ENCODE measurements around the gene COPE.
"Not testable (repeated sequence)": the region's sequence is repeated elsewhere in the genome, so short reads cannot be mapped to it uniquely, and the experiment has no call there.

The COPE gene

DNA sequence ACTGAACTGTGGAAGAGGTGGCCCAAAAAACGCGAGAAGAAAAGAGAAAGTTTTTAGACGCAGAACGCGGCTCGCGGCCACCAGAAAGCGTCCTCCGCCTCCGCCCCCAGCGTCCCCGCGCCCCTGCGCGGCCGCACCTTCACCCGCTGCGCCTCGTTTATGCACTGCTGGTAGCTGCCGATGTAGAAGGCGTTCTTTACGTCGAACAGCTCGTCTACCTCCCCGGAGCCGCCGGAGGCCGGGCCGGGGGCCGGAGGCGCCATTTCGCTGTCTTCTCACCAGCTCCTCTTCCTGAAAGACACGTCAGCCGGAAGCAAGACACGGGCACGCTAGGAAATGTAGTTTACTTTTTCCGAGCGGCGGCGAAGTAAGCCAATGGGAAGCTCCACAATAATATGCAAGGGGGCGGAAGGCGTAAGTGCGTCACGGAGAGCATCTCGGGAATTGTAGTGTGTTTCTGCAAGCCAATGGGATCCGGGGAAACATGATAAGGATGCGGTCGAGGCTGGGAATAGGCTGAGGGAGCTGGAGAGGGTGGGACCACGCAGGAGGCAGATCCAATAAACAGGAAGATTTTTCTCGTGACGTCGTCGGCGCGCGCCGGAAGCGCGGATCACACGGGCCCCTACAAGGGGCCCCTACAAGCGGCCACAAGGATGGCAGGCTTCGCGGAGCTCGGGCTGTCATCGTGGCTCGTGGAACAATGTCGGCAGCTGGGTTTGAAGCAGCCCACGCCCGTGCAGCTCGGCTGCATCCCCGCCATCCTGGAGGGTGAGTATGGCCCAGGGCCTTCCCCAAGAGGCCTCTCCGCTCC is at the start of gene COPE, which contains the start of gene DDX49:
Gene COPE (minus strand): TSS at position 302 of the 814 bp plus-strand sequence. CDS start 39 bp downstream, at position 263.
Gene DDX49 (plus strand): TSS at position 630 of the 814 bp plus-strand sequence. CDS start 27 bp downstream, at position 657.
- Mint-ChIP-seq H3K4me3 (peak within 1 kb of the TSS; percentile 88 to 93), H3K9me3 (no peaks in the 10 kb centered on the region), H3K27me3 (no peaks in the 10 kb centered on the region), H3K27ac (peak within 1 kb of the TSS; percentile 96), H3K4me1 (peaks cover 19 to 45% of the 10 kb centered on the region in 2 donors), H3K36me3 (peaks cover 28 to 43% of the 10 kb centered on the region in 2 donors)
- ATAC-seq (replicated peaks) (peak; percentile 92 to 93), DNase-seq (peak; percentile 98)

DNA sequence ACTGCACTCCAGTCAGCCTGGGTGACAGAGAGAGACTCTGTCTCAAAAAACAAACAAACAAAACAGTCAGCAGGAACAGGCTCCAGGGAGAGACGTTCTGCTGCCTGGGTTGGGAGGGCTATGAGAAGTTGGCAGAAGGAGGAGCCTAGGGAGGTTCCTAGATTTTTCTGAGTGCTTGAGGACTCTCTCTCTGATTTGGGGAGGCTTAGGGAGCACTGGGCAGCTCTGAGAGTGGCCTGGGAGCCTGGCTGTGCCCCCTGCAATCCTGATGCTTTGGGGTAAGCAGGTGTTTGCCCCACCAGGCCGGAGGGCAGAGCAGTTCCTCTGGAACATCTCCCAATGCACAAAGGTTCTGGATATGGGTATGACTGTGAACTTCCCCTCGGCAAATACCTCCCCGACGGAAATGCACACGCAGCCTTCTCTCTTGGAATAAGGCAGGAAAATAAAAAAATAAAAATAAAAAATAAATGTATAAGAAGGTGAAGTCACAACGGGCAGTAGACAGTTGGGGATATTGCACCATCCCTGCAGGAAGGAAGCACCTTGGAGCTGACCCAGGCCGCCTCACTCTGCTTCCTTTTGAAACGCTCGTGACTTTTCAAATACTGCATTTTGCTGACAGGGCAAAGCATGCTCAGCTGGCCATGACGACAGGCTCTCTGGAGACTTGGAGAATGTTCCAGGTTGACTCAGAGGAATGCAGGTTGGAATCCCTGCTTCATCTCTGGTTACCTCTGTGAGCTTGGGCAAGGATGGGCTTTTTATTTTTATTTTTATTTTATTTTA is 48.4 kb upstream of the COPE start:
- Mint-ChIP-seq H3K27ac (no peak overlapping the region), H3K27me3 (peaks cover 8 to 19% of the 10 kb centered on the region in 2 donors), H3K36me3 (no peaks in the 10 kb centered on the region), H3K4me3 (no peak overlapping the region), H3K4me1 (no peaks in the 10 kb centered on the region), H3K9me3 (no peaks in the 10 kb centered on the region)
- DNase-seq (no peak), ATAC-seq (replicated peaks) (no peak)

DNA sequence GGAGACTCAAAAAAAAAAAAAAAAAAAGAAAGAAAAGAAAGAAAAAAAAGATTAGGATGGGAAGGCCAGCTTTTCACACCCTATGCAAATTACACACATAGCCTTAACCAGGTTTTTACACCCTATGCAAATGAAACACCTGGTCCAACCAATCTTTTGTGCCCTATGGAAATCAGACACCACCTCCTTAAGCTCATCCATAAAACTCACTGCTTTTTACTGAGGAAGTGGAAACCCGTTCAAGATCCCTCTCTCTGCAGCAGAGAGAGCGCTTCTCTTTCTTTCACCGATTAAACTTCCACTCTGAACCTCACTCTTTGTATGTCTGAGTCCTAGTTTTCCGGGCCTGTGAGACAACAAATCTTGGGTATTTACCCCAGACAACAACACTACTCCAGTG is 47.1 kb upstream of the COPE start:
- Mint-ChIP-seq H3K36me3 (no peaks in the 10 kb centered on the region), H3K27me3 (peaks cover 19 to 32% of the 10 kb centered on the region in 2 donors), H3K27ac (no peak overlapping the region), H3K9me3 (no peaks in the 10 kb centered on the region), H3K4me1 (peaks cover 4 to 10% of the 10 kb centered on the region in 2 donors), H3K4me3 (no peak overlapping the region)
- DNase-seq (no peak), ATAC-seq (replicated peaks) (no peak)

DNA sequence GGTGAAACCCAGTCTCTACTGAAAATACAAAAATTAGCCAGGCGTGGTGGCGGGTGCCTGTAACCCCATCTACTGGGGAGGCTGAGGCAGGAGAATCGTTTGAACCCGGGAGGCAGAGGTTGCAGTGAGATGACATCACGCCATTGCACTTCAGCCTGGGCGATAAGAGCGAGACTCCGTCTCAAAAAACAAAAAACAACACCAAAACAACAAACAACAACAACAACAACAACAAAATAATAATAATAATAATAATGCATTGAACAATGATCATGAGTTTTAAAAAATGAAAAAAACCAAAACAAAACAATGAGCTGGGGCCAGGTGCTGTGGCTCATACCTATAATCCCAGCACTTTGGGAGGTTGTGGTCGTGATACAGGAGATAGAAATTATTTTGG is 44.9 kb upstream of the COPE start:
- Mint-ChIP-seq H3K27me3 (peaks cover 17 to 35% of the 10 kb centered on the region in 2 donors), H3K4me3 (no peak overlapping the region), H3K4me1 (peaks cover 5 to 12% of the 10 kb centered on the region in 2 donors), H3K36me3 (no peaks in the 10 kb centered on the region), H3K27ac (no peak overlapping the region), H3K9me3 (no peaks in the 10 kb centered on the region)
- ATAC-seq (replicated peaks) = no peak
- DNase-seq = no peak

DNA sequence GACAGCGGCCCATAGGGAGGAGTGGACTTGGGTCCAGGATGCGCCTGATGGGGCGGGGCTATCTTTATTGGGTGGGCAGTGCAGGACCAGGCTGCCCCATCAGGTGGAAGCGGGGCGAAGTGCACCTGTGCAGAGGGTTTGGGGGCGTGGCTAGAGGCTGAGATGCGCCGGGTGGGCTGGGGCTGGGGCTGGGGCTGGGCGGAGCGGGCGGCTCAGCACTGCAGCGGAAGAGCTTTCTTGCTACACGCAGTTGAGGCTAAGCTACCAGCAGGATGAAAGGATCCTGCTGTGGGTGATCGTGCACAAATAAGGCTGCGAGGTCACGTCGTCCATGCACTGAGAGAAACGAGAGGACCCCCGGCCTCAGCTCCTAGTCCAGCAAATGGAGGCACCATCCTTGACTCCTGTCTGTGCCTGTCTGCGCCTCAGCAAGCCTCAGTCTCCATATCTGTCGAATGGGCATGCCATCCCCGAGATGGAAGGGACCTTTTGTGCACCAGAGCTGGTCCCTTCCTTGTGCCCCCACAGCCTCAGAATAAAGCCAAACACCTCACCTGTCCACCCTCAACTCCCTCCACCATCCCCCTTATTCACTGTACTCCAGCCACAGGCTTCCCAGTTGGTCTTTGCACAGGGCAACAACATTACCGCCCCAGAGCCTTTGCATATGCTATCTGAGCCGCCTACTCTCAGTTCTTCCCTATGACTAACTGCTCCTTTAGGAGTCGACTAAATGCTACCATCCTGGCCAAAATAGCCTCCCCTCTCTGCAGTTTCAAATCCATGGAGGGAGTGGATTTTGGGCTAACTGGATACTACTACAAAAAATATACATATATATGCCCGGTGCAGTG is 42.8 kb upstream of the COPE start:
- no peak overlapping the region for H3K27ac Mint-ChIP-seq
- H3K4me3 Mint-ChIP-seq = no peak overlapping the region
- H3K27me3 Mint-ChIP-seq = peaks cover 14 to 35% of the 10 kb centered on the region in 2 donors
- ATAC-seq (replicated peaks) = peak in 1 of 2 donors; percentile 27
- H3K4me1 Mint-ChIP-seq = peaks cover 5 to 12% of the 10 kb centered on the region in 2 donors
- H3K36me3 Mint-ChIP-seq = no peaks in the 10 kb centered on the region
- DNase-seq = no peak
- H3K9me3 Mint-ChIP-seq = no peaks in the 10 kb centered on the region

DNA sequence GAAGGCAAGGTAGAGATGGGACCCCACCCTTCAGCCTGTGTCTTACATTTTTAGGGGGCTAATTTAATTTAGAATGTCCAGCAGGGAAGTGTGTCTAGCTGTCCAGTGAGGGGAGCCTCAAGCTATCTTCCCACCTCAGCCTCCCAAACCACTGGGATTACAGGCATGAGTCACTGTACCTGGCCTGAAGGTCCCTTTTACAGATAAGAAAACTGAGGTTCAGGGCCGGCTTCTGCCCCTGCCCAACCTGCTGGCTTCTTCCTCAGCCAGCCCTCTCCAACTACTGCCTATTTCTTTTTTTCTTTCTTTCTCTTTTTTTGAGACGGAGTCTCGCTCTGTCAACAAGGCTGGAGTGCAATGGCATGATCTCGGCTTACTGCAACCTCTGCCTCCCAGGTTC is 41.2 kb upstream of the COPE start:
- H3K9me3 Mint-ChIP-seq = no peaks in the 10 kb centered on the region
- DNase-seq = no peak
- peaks cover 14 to 29% of the 10 kb centered on the region in 2 donors for H3K27me3 Mint-ChIP-seq
- H3K4me1 Mint-ChIP-seq = peaks cover 5 to 12% of the 10 kb centered on the region in 2 donors
- no peak for ATAC-seq (replicated peaks)
- H3K4me3 Mint-ChIP-seq = no peak overlapping the region
- no peak overlapping the region for H3K27ac Mint-ChIP-seq
- H3K36me3 Mint-ChIP-seq = no peaks in the 10 kb centered on the region

DNA sequence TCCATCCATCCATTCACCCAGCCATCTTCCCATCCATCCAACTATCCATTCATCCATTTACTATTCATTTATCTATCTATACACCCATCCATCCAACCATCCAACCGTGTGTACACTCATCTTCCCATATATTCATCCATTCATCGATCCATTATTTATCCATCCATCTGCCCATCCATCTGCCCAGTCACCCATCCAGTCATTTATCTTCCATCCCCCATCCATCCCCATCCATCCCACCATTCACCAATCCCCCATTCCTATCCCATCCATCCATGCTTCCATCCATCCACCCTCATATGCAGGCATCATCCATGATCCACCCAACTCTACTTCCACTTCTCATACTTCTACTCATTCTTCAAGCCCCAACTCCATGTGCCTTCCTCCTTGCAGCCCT is 35.9 kb upstream of the COPE start:
- Mint-ChIP-seq H3K27me3 (peaks cover 12 to 14% of the 10 kb centered on the region in 2 donors), H3K36me3 (no peaks in the 10 kb centered on the region), H3K27ac (no peak overlapping the region), H3K9me3 (peaks cover 7 to 9% of the 10 kb centered on the region in 2 donors), H3K4me3 (no peak overlapping the region), H3K4me1 (no peaks in the 10 kb centered on the region)
- ATAC-seq (replicated peaks) = no peak
- no peak for DNase-seq

DNA sequence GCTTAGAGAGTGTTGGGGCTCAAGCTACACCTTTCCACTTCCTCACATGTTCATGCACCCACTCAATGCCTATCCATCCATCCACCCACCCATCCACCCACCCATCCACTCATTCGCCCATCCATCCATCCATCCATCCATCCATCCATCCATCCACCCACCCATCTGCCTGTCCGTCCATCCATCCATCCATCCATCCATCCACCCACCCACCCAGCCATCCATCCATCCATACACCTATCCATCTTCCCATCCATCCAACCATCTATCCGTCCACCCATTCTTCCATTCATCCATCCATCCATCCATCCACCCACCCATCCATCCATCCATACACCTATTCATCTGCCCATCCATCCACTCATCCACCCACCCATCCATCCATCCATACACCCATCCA is 34.9 kb upstream of the COPE start:
- H3K4me3 Mint-ChIP-seq = no peak overlapping the region
- H3K4me1 Mint-ChIP-seq = no peaks in the 10 kb centered on the region
- no peak overlapping the region for H3K27ac Mint-ChIP-seq
- no peak for ATAC-seq (replicated peaks)
- H3K36me3 Mint-ChIP-seq = no peaks in the 10 kb centered on the region
- peaks cover 12 to 14% of the 10 kb centered on the region in 2 donors for H3K27me3 Mint-ChIP-seq
- DNase-seq = no peak
- peaks cover 7 to 9% of the 10 kb centered on the region in 2 donors for H3K9me3 Mint-ChIP-seq

DNA sequence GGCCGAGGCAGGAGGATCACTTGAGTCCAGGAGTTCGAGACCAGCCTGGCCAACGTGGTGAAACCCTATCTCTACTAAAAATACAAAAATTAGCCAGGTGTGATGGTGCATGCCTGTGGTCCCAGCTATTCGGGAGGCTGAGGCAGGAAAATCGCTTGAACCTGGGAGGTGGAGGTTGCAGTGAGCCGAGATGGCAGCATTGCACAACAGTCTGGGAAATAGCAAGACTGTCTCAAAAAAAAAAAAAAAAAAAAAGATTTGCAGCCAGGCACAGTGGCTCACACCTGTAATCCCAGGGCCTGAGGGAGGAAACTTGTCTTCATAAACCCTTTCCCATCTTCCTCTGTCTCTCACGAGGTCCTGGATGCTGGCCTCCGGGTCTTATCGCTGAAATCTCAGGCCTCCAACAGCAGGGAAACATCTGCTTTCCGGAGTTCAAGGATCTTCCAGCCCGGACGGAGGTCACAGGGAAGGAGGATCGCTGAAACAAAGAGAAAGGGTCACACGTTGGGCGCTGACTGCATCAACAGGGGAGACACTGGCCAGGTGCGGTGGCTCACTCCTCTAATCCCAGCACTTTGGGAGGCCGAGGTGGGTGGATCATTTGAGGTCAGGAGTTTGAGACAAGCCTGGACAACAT is 33.3 kb upstream of the COPE start:
- H3K9me3 Mint-ChIP-seq; H3K4me3 Mint-ChIP-seq; DNase-seq; H3K36me3 Mint-ChIP-seq; H3K27ac Mint-ChIP-seq; ATAC-seq (replicated peaks); H3K4me1 Mint-ChIP-seq: not testable (repeated sequence)
- peaks cover 12 to 17% of the 10 kb centered on the region in 2 donors for H3K27me3 Mint-ChIP-seq

DNA sequence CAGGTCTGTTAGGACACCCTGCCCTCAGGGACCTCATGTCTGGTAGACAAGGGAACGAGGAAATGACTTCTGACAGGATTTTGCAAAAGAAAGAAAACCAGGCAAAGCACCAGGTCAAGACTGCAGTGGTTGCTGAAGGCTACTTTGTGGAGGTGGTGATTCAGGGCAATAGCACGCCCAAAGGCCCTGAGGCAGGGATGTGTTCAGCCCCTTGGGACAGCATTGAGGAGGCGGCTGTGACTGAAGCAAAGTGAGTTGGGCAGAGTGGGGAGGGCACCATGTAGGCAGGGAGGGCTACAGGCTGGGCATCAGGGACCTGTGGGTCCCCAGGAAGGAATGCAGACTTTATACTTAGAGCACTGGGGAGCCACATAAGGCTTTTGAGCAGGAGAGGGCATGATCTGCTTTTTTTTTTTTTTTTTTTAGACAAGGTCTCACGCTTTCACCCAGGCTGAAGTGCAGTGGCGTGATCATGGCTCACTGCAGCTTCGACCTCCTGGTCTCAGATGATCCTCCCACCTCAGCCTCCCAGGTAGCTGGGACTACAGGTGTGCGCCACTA is 32.6 kb upstream of the COPE start:
- H3K9me3 Mint-ChIP-seq = peaks cover 7 to 9% of the 10 kb centered on the region in 2 donors
- ATAC-seq (replicated peaks) (no peak), DNase-seq (no peak)
- H3K4me3 Mint-ChIP-seq = no peak overlapping the region
- H3K27ac Mint-ChIP-seq = no peak overlapping the region
- peaks cover 15 to 17% of the 10 kb centered on the region in 2 donors for H3K27me3 Mint-ChIP-seq
- no peaks in the 10 kb centered on the region for H3K4me1 Mint-ChIP-seq
- no peaks in the 10 kb centered on the region for H3K36me3 Mint-ChIP-seq

DNA sequence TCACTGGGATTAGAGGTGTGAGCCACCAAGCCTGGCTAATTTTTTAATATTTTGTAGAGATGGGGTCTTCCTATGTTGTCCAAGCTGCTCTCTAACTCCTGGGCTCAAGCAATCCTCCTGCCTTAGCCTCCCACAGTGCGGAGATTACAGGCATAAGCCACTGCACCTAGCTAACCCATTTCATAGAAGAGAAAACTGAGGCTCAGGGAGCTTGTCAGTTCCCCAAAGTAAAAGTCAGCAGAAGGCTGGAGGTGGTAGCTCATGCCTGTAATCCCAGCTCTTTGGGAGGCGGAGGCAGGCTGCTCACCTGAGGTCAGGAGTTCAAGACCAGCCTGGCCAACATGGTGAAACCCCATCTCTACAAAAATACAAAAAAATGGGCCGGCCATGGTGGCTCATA is 30.7 kb upstream of the COPE start:
- Mint-ChIP-seq H3K36me3 (no peaks in the 10 kb centered on the region), H3K9me3 (peaks cover 3 to 6% of the 10 kb centered on the region in 2 donors), H3K27ac (no peak overlapping the region), H3K4me3 (no peak overlapping the region), H3K4me1 (no peaks in the 10 kb centered on the region), H3K27me3 (peaks cover 20 to 31% of the 10 kb centered on the region in 2 donors)
- DNase-seq = no peak
- no peak for ATAC-seq (replicated peaks)

DNA sequence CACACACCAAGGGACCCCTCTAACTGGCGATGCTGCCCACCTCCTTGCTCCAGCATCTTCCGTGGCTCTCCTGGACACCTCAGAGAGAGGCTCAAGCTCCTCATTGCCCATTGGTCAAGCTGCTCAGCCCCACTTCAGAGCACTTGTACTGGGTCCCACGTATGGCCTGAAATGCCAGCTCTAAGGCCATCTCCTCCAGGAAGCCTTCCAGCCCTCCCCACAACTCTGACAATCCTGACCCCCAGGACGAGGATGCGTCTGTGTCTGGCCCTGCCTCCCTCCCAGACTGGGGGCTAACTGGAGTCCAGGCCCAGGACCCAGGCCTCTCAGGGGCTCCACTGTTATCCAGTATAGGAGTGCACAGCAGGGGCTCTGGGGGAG is 29.8 kb upstream of the COPE start:
- H3K9me3 Mint-ChIP-seq = no peaks in the 10 kb centered on the region
- H3K27ac Mint-ChIP-seq = no peak overlapping the region
- peaks cover 18 to 31% of the 10 kb centered on the region in 2 donors for H3K27me3 Mint-ChIP-seq

More for the DNA sequence above, 29.8 kb upstream of the COPE start:
- ATAC-seq (replicated peaks) (no peak), DNase-seq (no peak)
- H3K36me3 Mint-ChIP-seq = no peaks in the 10 kb centered on the region
- no peak overlapping the region for H3K4me3 Mint-ChIP-seq
- H3K4me1 Mint-ChIP-seq = no peaks in the 10 kb centered on the region

Measured in stimulated activated naive B cell treated with anti-CD40 and anti-IgM and Interleukin-4, amounts not matched to agents 10 μg/mL and 1 μg/mL and 100 μg/mL, for 72 hours (primary cell).